Stimulated activated naive CD4-positive, alpha-beta T cell (primary cell): ENCODE data around the gene CD7.

ENCODE experiments used
- DNase-seq, 6 experiments: peaks; one replicate each; lab custom pipeline; 2025; lab: John Stamatoyannopoulos, UW

CD7 gene

DNA sequence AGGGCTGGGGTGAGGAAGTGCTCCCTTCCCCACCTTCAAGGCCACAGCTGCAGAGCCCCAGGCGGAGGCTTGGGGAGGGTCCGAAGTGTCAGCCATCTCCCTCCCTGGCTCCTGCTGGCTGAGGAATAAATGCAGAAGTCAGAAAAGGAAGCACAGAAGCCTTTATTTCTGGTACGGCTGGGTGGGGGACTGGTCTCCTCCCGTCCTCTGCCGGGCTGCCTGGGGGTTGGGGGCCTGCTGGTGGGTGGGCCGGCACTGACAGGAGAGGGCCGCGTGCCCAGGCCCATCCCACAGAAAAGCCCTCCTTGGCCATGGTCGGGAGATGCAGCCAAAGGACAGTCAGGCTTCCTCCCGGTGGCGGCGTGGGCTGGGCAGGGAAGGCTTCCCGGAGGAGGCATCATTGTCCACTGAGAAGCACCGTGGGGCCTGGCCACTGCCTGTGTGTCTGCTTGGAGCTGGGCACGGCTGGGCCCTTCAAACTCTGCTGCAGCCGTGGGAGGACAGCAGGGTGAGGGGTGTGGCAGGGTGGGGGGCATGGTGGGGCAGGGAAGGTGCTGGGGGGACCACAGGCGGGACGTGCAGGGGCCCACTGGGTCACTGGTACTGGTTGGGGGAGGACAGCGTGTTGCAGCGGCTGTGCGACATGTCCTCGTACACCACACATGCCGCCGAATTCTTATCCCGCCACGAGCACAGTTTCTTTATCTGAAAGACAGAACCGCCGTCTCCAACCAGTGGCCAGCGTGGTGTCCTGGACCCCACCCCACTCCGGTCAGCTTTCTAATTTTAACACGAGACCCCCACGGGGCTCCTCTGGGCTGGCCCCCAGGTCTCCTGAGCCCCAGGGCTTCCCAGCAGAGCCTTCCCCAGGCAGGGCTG is 2.4 kb downstream of the CD7 start:
- no peak for DNase-seq

DNA sequence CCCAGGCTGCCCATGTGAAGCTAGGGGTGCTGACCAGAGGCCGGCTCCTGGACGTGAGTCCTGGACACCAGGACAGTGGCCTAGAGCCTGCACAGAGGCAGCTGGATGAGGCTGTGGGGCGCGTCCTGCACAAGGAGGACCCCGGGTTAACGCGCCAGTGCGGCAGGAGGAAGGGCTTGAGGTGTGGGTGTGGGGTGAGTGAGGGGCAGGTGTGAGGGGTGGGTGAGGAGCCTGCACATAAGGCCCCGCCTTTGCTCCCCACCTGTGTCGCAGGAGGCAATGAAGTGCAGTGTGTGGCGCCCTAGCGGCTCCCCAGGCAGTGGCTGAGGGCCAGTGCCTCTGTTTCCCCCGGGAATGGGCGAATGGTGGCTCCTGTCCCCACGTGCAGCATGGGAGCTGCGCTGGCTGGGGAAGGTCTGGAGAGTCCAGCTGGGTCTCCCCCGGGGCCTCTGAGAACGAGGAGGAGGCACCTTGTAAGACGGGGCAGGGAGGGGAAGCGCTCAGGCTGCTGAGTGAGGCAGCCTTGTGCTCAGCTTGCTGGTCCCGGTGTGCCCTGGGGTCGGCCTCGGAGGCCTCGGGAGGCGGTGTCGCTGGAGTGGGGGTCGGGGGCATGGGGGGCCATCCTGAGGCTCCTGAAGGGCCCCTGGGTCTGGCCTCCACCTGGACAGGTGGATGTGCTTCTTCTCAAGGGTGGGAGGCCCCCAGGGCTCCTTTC is 3.2 kb downstream of the CD7 start:
- no peak for DNase-seq

DNA sequence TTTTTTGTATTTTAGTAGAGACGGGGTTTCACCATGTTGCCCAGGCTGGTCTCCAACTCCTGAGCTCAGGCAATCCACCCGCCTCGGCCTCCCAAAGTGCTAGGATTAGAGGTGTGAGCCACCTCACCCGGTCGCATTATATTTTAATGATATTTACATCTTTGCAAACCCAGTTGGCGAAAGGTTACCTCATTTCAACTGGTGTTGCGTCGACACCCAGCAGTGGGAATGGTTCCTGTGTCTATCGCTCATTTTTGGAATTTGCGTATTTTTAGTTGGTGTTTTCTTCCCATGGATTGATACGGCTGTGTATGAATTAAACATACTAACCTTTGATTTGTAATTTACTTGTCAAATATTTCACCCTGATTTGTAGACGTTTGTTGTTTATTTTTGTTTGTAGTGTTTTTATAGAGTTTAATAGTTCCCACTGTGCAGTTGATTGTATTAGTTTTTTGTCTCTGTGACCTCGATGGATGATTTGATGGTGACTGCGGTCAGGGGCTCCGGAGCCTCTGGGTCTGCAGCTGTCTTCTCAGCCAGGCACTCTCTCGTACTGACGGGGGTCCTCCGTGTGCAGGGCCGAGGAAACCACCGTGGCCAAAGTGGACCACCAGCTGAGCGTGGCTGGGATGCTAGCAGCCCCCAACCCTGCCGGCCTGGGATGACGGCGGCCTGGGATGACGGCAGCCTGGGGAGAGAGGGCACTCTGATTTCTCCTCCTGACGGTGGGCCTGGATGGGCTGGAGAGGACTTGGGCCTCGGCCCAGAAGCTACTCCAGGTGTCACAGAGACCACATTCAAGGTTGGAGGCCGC is 4.0 kb downstream of the CD7 start:
- no peak for DNase-seq

DNA sequence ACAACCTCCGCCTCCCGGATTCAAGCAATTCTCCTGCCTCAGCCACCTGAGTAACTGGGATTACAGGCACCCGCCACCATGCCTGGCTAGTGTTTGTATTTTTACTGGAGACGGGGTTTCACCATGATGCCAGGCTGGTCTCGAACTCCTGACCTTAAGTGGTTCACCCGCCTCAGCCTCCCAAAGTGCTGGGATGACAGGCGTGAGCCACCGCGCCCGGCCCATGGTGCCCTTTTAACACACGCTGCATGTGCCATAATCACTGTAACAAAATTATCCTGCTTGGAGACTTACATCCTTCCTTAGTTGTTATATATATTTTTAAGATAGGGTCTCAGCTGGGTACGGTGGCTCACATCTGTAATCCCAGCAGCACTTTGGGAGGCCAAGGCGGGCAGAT is 5.4 kb downstream of the CD7 start:
- DNase-seq: no peak

DNA sequence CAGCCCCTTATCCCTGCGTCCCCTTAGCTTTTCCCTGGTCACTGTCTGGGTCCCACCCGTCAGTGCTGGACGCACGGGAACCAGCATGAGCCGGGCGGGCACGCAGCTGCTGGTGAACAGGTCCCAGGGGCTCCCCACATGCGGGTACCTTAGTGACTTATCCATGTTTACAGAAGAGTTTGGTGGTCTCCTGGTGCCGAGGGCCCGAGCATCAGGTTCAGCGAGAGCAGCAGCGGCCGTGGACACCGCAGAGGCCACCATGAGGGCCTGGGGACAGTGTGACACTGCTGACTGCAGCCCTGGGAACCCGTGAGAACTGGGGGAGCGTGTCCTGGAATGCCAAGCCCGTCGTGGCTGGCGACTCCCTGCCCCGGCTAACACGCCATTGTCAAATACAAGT is 6.5 kb downstream of the CD7 start:
- no peak for DNase-seq

DNA sequence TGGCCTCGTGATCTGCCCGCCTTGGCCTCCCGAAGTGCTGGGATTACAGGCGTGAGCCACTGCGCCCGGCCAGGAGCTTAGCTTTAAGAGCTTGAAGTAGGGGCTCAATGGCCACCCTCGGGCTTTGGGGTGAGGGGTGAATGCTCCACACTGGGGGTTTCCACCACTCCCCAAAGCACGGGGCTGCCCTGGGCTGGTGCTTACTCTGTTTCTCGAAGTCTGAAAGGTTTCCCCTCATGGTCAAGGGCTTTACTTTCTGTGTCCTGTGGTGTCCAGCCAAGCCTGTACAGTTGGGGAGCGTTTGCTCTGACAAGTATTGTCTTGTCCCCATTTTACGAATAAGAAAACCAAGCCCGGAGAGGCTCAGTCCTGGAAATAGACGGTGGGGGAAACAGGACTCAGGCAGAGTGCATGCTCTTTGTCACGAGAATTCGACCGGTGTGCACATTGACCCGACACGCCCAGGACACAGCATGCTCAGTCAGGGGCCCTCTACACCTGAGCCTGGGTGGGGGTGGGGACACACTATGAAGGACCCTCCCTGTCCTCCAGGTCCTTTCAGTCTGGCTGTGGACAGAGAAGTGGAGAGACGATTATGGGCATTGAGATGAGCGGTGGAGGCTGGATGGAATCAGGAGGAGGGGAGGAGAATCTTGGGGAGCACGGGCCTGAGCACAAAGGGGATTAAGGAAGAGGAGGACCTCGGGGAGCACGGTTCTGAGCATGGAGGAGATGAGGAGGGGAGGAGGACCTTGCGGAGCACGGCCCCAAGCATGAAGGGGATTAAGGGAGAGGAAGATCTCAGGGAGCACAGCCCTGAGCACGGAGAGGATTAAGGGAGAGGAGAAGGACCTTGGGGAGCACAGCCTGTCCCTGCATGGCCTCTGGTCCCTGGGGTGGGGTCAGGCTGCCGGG is 7.5 kb downstream of the CD7 start:
- DNase-seq: no peak

DNA sequence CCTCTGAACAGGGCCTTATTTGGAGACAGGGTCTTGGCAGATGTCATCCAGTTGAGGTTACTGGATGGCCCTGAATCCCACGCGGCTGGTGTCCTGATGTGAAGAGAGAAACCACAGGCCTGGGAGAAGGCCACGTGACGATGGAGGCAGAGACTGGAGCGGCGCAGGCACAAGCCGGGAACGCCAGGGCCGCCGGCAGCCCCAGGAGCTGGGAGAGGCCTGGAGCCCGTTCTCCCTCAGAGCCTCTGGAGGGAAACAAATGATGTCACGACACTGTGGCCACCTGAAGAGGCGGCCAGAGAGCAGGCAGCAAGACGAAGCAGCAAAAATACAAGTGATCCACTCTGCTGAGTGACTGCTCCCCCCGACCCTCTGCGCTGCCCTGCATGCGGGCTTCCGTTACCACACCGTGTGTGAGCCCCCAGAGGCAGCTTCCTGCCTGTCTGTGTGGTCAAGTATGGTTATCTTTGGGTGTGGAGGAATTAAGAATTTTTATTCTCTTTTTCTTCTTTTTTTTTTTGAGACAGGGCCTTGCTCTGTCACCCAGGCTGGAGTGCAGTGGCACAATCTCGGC is 11.6 kb downstream of the CD7 start:
- no peak for DNase-seq

DNA sequence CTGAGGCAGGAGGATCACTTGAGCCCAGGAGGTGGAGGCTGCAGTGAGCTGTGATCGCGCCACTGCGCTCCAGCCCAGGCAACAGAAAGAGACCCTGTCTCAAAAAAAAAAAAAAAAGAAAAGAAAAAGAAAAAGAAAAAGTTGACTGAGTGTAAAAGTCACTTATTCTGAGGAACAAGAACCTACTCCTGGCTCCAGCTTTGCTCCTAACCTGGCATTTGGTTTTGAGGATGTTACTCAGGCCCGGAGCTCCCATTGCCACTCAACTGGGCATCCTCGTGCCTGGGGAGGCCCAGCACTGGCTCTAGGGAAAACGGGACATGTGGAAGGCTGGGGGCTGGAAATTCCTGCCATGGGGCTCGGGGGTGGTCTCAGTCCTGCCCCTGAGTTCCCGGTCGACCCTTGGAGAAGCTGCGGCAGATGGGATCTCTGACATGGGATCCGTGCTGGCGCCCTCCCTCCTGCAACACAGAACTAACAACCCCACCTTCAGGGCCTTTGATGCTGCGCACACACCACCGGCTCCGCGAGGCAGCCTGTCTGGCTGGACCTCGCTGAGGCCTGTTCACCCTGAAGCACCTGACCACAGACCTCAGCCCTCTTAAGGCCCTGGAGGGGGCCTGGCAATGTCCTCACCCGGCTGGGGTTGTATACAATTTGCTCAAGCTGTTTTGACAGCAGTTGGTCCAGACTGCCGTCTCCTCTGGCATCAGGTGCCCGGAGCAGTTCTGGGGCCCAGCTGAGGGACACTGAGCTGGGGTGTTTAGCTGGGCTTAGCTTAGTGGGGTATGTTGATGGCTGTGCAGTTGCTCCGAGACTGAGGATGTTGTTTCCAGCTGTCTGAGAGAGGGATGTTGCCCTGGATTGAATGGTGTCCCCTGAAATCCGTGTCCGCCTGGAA is 12.3 kb downstream of the CD7 start:
- no peak for DNase-seq

DNA sequence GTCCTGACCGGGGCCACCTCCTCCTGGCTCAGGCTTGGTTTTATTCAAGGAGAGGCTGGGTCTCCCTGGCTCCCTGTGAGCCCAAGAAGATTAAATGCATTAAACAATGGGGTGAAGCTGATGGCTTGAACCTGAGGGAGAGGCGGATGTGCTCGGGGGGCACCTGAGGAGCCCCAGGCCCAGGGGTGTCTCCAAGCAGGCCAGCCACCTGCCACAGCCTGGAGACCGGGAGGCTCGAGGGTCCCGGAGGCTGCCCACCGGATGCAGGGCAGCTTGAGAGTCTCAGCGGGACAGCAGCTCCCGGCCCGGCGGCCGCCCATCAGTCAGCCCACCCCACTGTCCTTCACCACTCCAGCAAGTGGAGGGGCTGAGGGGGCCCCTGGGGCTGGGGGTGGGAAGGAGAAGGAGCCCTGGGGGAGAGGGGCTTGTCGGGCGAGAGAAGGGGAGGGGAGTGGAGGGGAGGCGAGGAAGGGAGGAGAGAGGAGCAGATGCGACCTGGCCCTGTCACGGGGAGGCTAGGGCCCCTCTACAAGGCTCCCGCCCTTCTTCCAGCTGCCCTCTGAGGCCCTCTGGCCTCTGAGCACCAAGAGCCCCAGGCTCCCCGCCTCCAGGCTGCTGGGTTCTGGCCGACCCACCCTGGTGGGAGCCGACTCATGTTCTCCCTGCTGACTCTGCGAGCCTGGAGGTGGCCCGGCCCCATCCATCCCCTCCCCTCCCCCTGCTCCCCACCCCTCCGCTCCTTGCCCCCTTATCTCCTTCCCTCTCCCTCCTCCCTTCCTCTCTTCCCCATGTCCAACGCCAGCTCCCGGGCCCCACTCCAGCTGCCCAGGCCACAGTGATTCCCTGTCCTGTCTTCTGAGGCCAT is 13.2 kb downstream of the CD7 start:
- DNase-seq: no peak

DNA sequence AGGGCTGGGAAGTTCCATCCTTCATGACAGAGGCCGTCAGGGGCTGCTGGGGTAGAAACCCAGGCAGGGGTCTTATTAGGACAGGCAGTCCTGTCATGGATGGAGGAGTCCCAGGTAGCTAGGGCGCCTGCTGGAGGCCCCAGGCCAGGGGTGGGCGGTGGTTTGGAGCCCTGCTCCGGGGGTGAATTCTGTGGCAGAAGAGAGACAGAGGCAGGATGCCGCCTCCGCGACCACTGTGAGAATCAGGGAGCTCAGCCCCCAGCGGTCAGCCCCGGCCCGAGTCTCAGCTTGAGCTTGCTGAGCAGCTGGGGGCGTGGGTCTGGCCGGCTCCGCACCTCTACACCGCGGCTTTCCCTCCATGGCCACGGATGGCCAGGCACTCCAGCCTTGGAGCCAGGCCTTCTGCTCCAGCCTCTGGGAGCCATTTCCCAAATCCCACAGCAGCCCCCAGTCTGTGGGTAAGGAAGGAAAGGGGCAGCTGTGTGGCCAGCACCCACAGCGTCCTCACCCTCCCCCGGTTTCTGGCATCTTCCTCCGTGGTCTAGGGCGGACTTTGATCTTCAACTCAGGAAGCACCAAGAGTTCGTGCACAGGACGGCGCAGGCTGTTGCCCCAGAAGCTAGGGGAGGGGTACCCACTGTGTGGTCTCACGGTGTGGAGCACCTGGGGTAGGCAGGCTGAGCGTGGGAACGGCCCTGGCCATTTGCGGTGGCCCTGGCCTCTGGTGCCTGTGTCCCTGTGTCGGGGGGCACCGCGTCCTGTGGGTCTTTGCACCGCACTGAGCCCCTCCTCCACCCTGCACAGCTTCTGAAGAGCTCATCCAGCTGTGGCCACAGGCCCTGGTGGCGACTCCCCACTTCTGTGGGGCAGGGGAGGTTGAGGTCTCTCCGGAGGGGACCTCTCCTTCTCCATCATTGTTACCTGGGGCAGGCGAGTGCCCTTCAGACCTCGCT is 14.1 kb downstream of the CD7 start:
- DNase-seq: peak; percentile 22 to 55 (median 38)

DNA sequence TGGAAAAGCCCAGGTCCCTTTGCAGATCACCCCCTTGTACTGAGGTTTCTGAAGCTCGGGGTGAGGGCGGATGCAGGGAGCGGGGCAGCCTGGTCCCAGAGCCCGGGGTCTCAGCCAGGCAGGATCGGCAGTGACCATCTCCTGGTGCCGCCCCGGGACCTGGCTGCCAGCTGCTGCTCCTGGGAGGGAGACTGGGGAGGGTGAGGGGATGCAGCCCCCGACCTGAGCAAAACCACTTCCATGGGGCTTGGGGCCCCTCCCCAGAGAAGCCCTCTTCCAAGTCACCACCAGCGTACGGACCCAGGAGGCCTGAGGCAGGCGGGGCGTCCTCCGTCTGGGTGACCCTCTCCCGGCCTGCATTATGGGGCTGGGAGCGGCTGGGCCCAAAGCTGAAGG is 14.8 kb downstream of the CD7 start:
- DNase-seq: peak in 2 of 6 experiments; percentile 41 to 68

DNA sequence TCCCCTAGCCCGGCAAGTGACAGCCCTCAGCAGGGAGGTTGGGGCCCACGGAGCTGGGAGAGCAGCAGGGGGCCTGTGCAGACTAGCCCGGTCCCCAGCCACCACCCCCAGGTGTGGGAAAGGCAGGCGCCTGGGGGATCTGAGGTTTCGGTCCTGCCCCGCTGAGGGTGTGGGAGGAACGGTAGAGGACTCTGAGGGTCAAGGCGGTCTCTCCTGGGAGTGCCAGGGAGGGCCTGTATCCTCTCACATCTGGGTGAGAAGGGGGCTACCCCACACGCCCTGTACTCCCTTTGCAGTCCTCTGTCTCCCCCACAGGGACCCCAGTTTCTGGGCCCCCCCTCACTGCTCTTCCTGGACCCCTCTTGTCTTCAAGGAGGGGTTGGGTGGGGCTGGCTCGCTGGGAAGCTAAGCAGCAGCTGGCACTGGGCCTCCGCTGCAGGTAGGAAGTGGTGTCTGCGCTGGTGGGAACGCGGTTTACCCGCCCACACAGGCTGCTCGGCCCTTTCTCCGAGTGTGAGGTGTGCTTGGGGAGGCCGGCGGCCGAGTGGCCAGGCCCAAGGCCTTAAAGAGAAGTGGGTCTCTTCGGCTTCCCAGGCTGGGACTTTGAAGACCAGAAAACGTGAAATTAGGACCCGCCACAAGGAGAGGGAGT is 15.4 kb downstream of the CD7 start:
- peak; percentile 23 to 68 (median 48) for DNase-seq

DNA sequence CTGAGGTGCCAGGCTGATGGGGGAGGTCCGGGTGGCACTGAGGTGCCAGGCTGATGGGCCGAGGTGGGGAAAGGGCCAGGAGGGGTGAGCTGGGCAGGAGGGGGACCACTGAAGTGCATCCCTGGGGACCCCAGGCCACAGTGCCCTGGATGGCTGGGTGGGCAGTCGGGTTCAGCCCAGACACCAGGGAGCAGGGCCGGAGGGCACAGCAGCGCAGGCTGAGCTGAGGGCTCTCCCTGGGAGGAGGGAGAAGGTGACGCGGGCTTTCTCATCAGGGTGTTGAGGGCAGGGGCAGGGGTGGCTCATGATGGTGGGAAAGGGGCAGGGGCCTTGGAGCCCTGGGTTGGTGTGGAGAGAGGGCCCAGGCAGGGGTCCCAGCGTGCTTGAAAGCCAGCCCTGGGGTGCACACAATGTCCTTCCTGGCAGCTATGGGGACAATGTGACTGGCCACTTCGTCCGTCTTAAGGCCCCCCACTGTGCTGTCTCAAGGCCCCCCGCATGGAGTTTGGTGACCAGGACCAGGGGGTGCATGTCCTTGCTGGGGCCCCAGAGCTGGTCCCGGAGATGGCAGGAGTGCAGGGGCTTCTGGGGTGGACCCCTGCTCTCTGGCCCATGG is 16.0 kb downstream of the CD7 start:
- DNase-seq: no peak

DNA sequence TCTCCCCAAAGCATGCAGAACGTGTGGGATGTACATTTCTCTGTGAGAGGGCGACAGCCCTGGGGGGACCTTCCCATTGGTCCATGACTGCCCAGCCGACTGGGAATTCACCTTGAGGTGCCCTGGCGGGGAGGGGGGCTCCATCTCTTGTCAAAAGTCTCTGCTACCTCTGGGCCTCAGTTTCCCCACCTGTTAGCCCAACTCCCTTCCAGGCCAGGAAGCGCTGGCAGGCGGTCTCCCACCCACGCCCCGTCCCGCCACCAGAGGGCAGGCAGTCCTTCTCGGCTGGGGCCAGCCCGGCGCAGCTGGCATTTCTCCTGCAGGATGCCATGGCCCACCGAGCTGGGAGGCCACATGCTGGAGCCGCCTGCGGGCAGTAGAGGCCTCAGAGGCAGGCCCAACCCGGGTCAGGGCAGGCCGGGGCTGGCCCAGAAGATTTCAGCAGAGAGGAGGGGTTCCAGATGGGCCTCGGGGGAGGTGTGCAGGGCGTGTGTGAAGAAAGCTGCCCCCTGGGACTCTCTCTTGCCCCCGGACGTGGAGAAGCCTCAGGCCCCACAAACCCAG is 16.6 kb downstream of the CD7 start:
- peak; percentile 23 to 62 (median 56) for DNase-seq

DNA sequence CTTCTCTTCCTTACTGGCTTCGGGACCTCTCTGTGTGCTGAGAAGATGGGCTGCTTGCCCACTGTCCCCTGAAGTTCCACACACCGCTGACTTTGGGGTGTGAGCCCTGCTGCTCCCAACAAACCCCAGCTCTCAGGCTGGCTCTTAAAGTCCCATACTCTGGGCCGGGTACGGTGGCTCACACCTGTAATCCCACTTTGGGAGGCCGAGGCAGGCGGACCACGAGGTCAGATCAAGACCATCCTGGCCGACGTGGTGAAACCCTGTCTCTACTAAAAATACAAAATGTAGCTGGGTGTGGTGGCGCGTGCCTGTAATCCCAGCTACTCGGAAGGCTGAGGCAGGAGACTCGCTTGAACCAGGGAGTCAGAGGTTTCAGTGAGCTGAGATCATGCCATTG is 17.2 kb downstream of the CD7 start:
- DNase-seq: no peak

DNA sequence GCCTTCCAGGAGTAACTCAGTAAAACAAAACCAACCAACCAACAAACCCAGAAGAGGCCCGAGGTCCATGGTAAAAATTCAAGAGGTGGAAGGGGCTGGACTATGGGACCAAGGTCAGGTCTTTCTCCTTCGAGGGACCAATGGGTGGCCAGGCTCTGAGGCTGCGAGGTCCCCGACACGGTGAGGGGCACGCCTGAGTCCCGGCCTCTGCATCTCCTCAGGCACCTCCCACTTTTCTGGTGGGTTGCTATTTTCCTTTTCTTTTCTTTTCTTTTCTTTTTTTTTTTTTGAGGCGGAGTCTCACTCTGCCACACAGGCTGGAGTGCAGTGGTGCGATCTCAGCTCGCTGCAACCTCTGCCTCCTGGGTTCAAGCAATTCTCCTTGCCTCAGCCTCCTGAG is 18.0 kb downstream of the CD7 start:
- peak; percentile 19 to 64 (median 48) for DNase-seq
